Measurements from ENCODE around the gene MIF4GD.
A peak's percentile ranks its signal among the peaks of the same experiment; 100 is the strongest.
"Not testable (repeated sequence)": the region's sequence is repeated elsewhere in the genome, so short reads cannot be mapped to it uniquely, and the experiment has no call there.

Gene MIF4GD

DNA sequence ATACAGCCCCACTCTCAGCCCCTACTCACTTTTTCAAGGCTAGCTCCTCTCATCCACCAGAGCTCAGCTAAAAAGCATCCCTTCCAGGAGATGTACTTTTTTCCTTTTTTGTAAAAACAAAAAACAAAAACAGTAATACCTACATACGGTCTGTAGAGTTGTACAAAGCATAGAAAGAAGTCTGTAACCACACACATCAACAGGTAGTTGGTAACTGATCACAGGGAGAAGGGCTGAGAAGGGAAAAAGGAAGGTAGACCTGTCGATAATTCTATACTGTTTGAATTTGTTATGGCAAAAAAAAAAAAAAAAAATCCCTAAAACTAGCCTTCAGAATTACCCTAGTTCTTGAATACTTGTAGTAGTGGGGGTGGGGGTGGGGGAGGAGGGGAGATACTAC, 17.3 kb upstream of the MIF4GD start:
- no peak for DNase-seq (ENCODE audit: low read depth)

DNA sequence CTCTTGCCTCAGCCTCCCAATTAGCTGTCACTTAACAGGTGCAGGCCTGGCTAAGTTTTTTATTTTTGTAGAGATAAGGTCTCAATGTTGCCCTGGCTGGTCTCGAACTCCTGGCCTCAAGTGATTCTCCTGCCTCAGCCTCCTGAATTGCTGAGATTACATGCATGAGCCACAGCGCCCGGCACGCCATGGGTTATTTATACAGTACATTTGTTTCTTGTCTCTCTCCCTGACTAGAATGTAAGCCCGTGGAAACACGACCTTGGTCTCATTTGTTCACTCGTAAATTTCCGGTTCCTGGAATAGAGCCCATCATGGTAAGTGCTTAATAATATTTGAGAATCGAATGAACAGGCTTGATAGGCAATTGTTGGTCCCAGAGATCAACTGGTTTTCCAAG, 16.2 kb upstream of the MIF4GD start:
- no peak for DNase-seq (ENCODE audit: low read depth)

DNA sequence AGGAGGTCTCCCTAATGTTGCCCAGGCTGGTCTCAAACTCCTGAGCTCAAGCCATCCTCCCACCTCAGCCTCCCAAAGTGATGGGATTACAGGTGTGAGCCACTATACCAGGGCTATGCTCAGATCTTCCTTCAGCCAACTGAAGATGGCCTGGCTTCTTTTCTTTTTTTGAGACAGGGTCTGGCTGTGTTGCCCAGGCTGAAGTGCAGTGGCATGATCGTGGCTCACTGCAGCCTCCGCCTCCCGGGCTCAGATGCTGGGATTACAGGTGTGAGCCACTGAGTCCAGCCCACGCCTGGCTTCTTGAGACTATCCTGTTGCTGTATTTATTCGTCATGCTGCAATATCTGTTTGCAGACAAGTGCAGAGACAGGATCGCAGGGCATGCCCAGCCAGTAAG, 14.1 kb upstream of the MIF4GD start:
- no peak for DNase-seq (ENCODE audit: low read depth)

DNA sequence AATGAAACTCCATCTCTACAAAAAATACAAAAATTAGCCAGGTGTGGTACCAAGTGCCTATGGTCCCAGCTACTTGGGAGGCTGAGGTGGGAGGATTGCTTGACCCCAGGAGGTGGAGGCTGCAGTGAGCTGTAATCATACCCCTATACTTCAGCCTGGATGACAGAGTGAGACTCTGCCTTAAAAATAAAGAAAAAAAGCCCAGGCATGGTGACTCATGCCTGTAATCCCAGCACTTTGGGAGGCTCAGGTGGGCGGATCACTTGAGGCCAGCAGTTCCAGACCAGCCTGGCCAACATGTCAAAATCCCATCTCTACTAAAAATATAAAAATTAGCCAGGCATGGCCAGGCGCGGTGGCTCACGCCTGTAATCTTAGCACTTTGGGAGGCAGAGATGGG, 9.2 kb upstream of the MIF4GD start:
- not testable (repeated sequence) for DNase-seq (ENCODE audit: low read depth)

DNA sequence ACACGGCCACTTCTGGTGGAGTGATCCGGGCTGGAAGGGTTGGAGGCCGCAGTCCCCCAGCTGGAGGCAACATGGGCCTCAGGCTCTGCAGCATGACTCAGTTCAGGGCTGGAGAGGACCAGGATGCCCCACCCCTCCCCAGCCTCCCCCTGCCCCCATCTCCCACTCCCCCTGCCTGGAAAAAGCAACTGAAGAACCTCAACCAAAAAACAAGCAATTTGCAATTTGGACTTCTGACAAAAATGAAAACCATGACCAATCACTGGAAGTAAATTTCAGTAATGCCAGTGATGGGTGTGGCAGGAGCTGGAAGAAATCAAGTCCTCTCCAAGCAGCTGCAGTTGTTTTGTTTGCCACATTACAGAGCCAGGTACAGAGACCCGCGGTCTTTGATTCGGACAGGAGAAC, 6.6 kb upstream of the MIF4GD start:
- DNase-seq (ENCODE audit: low read depth): no peak

DNA sequence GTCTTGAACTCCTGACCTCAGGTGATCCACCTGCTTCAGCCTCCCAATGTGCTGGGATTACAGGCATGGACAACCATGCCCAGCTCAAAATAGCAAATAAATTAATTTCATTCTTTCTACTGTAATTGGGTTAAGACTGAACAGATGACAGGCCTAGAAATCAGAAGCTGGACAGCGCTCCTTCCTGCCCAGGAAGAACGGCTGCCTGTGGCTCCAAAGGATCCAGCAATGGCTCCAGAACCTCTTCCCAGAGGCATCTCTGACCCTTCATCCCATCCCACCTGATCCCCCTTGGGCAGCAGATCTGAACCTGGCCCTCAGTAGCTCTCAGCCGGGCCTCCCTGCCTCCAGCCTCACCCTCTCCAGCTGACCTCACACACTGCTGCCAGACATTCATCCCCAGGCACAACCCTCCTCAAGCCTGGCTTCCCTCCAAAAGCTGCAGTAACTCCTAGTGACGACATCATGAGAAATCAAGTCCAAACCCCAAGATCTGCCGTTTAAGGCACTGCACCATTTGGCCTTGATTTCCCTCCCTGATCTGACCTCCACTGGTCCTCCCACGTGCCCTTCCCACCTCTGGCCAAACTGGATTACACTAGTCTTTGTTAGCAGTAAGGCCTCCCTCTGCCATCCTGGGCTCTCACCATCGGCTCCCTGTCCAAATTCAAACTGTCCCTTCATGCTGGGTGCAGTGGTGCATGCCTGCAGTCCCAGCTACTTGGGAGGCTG, 3.1 kb upstream of the MIF4GD start:
- no peak for DNase-seq (ENCODE audit: low read depth)

DNA sequence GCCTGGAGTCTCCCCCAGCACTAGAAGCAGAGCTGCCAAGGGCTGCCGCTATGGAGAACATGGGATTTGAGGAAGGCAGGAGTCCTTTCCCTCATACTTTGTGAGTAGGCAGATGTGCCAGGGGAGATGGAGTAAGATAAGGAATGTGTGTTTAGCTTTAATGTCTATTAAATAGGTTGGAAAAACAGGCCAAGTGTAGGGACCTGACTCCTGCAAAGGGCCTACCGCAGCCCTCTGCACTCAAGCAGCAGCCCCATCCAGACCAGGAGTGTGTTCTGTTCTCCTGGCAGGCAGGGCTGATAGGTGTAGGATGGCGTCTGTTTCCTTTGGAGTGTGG, 1.8 kb upstream of the MIF4GD start:
- DNase-seq (ENCODE audit: low read depth): no peak

DNA sequence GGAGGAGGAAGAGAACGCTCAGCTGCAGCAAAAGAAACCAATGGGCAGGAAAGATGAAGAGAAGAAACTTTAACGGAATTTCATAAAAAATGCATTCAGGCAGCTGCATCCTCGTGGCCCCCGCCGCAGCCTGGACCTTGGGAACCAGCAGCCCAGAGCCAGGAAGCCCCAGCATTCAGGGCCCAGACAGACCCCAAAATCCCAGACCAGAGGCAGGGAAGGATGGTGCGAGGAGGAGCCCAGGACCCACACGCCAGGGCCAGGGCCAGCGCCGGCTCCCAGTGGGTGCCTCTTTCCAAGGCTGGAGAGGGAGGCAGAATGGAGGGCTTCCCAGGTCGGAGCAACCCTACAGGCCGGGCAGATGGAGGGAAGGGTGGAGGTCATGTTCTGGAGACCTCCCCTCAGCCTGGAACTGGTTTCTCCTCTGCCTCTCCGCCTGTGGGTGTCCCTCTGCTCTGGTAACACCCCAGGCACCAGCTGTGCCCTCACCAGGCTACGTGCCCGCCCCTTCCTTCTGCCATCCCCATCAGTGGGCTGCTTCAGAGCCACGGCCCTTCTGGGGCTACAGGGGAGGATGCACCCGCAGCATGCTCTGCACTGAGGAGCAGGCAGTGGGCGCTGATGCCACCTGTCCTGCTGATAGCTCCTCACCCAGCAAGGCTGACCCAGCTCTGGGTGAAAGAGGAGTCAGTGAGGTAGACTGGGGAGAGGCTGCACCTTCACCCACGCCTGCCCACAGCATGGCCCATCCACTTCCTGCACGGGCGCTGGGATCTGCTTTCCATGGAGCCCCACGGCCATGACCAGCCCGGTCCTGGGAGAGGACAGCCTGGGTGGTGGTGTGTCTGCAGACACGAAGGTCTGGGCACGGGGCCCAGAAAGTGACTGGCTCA, 1.2 kb upstream of the MIF4GD start:
- DNase-seq (ENCODE audit: low read depth): no peak

DNA sequence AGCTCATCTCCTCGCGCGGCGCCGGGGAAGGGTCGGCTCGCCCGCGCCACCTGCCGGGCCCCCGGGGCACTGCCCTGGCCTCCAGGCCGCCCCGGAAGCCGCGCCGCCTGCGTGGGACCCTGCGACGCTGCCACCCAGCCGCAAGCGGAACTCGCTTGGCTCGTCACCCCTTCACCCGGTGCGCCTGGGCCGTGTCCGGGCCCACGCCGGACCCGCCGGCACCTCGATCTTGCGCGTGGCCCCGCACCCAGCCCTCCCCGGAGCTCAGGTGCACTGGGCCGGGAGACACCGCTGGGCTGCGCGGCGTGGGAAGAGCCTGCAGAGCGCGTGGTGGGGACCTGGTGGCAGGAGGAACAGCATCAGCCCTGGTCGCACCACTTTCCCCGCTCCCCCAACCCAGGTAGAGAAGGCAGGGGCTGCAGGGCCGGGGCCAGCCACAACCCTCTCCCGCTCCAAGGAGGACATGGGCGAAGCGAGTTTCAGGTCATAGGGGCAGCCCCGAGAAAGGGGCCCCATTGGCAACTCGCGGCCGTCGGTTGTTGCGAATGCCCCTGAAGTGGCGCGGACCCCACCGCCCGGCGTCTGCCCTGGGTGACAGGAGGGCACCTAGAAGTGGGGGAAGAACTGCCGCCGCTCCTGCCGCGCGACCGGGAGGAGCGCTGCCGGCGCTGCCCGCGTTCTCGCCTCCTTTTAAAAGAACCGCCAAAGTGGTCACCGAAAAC, 363 bp upstream of the MIF4GD start:
- peak; percentile 73 for DNase-seq (ENCODE audit: low read depth)

DNA sequence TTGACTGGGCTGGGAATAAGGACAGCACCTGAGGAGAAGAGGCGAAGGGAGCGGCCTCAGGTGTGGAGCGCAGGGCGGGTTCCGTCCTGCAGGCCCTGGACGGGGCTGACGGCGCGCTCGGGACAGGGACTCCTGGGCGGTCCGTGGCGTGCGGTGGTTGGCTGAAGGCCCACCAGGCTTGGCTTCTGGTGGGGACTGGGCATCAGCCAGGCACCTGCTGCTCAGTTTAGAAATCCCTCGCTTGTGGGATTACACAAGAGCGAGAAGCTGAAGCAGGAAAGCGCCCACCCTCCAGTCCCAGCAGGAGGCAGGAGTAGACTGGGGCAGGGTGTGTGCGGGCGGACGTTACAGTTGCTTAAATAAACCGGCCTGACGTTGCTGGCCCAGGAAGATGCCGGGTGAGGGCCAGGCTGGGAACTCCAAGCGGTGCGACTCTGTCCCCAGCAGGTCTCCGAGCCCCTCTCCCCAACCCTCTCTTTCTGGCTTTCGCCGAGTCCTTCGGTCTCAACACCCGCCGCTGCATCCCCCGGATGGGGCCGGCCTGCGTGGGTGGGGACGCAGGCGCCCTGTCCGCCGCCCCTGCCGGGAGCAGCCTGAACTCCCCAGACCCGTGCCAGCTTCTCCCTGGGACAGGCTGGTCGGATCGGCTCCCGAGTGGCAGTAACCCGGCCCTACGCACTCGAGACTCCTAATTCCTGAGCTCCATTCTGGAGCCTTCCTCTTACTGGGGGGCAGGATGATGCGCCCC, 639 bp downstream of the MIF4GD start:
- peak; percentile 13 for DNase-seq (ENCODE audit: low read depth)

DNA sequence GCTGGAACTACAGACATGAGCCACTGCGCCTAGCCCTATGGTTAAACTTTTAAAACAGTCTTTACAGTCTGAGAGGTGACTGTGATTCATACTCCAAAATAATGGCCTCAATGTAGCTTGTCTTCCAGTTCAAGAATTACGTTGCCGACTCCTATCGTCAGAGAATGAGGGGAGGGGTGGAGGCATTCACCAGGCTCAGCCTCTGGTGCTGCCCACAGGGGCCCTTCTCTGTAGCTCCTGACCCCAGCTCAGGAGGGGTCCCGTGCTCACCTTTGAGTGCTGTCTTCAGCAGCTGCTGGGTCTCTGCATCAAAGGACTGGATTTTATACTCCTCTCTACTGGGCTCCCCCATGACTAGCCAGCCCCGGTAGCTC, 1.2 kb downstream of the MIF4GD start:
- DNase-seq (ENCODE audit: low read depth): no peak

DNA sequence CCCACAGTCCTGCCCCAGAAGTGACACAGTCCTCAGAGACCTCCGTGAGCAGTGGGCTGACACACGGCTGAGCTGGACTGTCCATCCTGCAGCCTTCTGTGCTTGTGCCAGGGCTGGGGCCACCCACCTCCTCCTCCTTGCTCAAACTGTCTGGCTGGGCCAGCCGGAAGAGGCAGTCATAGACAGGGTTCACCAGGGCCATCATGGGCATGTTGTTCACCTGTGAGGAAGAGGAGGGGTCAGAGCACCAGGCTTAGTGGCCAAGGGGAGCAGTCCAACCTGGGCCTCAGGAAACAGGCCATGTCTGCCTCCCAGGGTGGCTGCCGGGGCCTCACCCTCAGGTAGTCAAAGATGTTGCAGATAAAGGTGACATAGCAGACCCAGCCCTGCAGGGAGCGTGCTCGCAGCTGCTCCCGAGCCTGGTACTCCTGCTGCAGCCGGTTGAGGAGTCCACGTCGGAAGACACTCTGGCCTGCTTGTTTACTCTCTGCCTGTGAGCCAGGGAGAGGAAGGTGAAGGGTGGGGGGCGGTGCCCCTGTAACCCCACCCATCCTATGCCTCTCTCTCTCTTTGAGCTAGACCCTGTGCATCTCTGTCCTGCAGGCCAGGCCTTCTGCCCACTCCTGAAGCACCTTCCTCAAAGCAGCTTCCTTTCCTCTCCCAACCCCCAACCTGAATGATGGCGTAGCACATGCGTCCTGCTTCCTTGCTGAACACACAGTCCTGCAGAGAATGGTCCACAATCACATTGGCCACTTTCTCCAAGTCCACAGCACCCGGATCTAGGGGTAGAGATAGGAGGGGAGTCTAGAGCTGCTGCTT, 3.4 kb downstream of the MIF4GD start:
- DNase-seq (ENCODE audit: low read depth): no peak

DNA sequence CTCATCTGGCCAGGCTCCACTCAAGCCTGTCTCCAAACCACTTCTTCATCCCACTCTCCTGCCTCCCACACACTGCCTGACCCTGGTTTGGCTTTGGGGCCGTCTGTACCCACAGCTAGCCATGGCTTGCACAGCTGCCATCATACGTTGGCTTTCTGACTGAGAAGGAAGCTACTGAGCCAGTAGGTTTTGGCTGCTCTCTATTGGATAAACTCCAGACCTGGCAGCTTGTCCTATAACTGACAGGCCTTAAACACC, 3.9 kb downstream of the MIF4GD start:
- DNase-seq (ENCODE audit: low read depth): no peak

DNA sequence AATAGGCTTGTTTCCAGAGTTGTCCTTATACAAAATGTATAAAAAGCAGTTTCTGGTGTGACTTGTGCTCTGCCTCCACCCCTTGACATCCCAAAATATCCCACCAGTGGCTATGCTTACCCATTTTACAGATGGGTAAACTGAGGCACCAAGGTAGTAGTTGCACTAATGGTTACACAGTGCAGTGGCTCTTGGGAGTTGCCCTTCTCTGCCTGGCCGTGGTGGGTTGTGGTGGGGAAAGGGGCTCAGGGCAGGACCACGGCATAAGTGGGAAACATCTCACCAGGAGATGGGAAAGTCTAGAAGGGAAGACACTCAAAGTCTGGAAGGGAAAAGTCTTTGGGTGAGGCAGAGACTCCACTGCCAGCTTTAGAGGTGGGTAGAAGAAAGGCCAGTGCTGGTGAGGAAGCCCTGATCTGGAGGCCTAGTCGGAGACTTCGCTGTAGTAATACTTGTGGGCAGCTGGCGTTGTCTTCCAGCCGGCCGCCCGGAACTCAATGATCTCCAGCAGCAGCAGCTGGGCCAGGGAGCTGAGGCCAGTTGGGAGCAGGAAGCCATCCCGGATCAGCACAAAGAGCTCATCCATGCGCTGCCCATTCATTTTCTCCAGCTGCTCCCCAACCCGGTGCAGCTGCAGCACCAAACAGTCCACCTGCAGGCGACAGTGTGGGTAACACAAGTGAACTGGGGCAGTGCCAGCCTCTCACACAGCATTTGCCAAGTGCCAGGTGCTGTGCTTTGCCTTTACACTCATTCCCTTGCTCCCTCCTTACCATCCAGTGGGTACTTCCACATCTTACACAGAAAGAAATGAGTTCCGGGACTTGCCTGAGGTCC, 4.5 kb downstream of the MIF4GD start:
- no peak for DNase-seq (ENCODE audit: low read depth)

DNA sequence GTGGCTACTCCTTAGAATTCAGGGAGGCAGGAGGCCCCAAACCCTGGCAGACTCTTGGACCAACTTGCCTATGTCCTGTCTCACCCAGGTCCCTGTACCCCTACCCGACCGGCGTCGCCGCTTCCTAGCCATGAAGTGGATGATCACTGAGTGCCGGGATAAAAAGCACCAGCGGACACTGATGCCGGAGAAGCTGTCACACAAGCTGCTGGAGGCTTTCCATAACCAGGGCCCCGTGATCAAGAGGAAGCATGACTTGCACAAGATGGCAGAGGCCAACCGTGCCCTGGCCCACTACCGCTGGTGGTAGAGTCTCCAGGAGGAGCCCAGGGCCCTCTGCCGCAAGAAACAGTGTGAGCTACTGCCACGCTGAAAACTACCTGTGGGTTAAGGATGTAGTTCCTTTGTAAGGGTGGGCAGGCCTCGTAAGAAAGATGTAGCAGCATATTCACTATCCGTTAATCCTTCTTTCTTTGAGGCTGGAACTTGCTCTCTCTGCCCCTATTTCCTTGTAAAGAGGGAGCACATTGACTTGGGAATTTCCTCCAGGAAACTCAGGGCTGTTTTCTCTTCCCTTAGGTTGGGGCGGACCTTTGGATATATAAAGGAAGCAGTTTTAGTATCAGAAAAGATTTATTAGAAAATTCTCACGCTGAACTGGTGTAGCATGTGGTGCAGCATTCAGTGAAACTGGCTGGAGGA, 5.3 kb downstream of the MIF4GD start:
- DNase-seq (ENCODE audit: low read depth): no peak

DNA sequence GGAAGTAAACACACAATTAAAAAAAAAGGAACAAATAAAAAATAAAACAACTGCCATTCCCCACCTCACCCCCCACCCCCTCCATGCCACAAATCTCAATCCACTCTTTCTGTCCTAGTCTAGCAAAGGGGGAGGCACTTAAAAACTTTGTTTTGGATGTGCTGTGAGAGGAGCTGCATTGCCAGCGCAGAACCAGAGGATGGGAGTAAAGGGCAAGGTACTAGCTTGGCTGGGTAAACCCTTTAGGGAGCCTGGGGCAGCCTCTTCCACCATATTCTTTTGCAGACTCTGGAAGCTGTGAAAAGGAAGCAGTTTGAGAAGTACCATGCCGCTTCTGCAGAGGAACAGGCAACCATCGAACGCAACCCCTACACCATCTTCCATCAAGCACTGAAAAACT, 8.0 kb downstream of the MIF4GD start:
- DNase-seq (ENCODE audit: low read depth): no peak

DNA sequence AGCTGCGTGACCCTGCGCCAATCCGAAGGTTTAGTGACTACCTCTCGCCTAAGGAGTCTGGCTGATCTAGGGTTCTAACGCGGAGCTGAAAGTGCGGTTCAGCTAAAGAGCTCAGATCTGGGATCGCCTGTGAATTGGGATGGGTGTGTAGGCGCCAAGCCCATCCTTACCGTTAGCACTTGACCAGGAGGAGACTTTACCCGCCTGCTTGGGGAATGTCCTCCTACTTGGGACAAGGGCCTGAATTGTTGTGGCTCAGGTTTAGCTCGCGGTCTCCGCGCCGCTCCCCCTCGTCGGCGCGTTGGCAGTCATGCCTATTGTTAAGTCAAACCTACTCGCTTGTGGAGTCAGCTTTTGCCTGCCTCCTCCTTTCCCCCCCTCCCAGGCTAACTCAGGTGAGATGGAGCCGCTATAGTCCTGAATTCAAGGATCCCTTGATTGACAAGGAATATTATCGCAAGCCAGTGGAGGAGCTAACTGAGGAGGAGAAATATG, 8.9 kb downstream of the MIF4GD start:
- no peak for DNase-seq (ENCODE audit: low read depth)

DNA sequence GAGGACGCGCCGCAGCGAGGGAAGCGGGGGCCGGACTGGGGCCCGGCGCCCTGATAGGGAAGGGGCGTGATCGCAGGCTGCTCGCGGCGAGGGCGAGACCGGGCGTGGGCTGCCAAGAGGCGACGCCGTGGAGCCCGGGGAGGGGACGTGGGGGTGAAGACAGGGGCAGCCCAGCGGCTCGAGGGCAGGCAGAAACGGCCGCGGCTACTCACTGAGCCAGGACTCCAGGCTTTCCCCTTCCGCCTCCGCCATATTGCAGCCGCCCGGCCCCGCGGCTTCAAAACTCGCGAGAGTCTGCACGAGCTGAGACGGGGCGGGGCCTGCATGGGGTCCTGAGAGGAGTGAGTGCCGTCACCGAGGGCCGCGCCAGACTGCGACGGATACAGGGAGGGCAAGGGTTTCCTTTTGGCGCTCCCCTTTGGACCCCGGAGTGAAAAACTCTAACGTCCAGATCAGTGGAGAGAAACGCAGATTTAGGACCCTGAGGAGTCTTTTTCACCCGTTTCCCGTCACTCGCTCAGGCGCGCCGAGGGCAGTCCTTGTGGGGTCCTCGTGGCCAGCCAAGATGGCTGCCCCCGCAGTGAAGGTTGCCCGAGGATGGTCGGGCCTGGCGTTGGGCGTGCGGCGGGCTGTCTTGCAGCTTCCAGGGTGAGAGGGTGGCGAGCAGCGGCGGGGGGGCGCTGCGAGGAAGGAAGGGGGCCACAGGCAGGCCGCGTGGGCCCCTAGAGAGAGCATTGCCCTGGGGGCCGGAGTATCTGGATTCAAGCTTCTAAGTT, 9.5 kb downstream of the MIF4GD start, which contains the start of the genes GGA3 and MRPS7:
Gene GGA3, minus strand, starts transcription at position 271 of the 776 bp plus-strand sequence. Its CDS starts 19 bp downstream, at position 252.
Gene MRPS7, plus strand, starts transcription at position 544 of the 776 bp plus-strand sequence. Its CDS starts 22 bp downstream, at position 566.
- peak; percentile 90 for DNase-seq (ENCODE audit: low read depth)
